GM12872 (cell line): ENCODE measurements around the gene LMO1.

ENCODE experiments used
- TF ChIP-seq, protein P1 (sequence below): IDR thresholded peaks from 3 replicates; pipeline ENCODE4 v1.5.1; 2011; ENCODE audit warnings: low read depth, mild to moderate bottlenecking, low read length, moderate library complexity; ENCODE audit not compliant: insufficient read depth

The LMO1 gene

GRCh38 chr11:8192896-8193209 is 70.8 kb downstream of the LMO1 start:
- TF ChIP-seq, protein P1, sequence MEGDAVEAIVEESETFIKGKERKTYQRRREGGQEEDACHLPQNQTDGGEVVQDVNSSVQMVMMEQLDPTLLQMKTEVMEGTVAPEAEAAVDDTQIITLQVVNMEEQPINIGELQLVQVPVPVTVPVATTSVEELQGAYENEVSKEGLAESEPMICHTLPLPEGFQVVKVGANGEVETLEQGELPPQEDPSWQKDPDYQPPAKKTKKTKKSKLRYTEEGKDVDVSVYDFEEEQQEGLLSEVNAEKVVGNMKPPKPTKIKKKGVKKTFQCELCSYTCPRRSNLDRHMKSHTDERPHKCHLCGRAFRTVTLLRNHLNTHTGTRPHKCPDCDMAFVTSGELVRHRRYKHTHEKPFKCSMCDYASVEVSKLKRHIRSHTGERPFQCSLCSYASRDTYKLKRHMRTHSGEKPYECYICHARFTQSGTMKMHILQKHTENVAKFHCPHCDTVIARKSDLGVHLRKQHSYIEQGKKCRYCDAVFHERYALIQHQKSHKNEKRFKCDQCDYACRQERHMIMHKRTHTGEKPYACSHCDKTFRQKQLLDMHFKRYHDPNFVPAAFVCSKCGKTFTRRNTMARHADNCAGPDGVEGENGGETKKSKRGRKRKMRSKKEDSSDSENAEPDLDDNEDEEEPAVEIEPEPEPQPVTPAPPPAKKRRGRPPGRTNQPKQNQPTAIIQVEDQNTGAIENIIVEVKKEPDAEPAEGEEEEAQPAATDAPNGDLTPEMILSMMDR = no peak

GRCh38 chr11:8192016-8192895 is 71.4 kb downstream of the LMO1 start:
- TF ChIP-seq, protein P1 = peak; percentile 95

- TF ChIP-seq, protein P1 = no peak
Observed at GRCh38 chr11:8190431-8190830, 73.2 kb downstream of the LMO1 start.

- TF ChIP-seq, protein P1 = no peak
Observed at GRCh38 chr11:8186429-8186828, 77.2 kb downstream of the LMO1 start.

- TF ChIP-seq, protein P1 = no peak
Observed at GRCh38 chr11:8183111-8183510, 80.6 kb downstream of the LMO1 start.

DNA sequence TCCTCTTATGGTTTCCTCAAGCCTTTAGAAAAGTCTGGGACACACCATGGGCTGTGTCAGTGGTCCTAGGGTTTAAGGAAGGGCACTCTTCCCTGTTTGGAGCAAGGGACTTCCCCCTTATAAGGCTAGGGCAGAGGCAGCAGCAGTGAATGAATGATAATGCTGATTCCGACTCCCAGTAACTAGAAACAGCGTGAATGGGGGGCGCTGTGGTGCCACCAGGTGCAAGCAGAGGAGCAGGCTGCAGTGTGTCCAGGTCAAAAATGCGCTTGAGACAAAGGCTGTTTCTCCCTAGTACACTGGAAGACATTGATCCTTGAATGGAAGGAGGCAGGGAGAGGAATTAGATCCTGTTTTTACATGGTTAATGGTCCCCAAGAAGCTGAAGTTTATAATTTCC is 83.2 kb downstream of the LMO1 start:
- TF ChIP-seq, protein P1 = no peak

GRCh38 chr11:8178297-8178696 is 85.4 kb downstream of the LMO1 start:
- TF ChIP-seq, protein P1 = no peak
